HepG2 (cell line): ENCODE results near the gene VPS11. TPM values are rescaled to one million over a fixed set of nuclear protein-coding genes. Genes with fewer than 3 reads are reported as not detected.

Experiments
- DR1 ChIP-seq: sonication (generic); formaldehyde crosslinking; IDR thresholded peaks from 2 replicates; pipeline ENCODE4 v1.8.0; 2021; ENCODE audit warnings: mild to moderate bottlenecking, missing genetic modification reagents, inconsistent platforms
- HNF4A ChIP-seq: sonication (generic); formaldehyde crosslinking; IDR thresholded peaks from 2 replicates; pipeline ENCODE4 v1.4.0; 2020; ENCODE audit warnings: missing genetic modification reagents
- HNRNPLL ChIP-seq: fragments of 200-400 bp; formaldehyde crosslinking; IDR thresholded peaks from 2 replicates; pipeline ENCODE4 v1.6.1; 2017; ENCODE audit warnings: mild to moderate bottlenecking, low read depth, low read length; ENCODE audit not compliant: poor library complexity, severe bottlenecking
- MXI1 ChIP-seq: IDR thresholded peaks from 3 replicates; pipeline ENCODE4 v1.6.1; 2012; ENCODE audit warnings: low read depth, low read length, inconsistent platforms, borderline replicate concordance
- POLR2G ChIP-seq: fragments of 200-400 bp; formaldehyde crosslinking; IDR thresholded peaks from 2 replicates; pipeline ENCODE4 v1.6.1; 2018; ENCODE audit warnings: mild to moderate bottlenecking, low read depth, low read length, moderate library complexity
- PREB ChIP-seq: sonication (generic); formaldehyde crosslinking; IDR thresholded peaks from 2 replicates; pipeline ENCODE4 v1.4.0; 2020; ENCODE audit warnings: missing genetic modification reagents
- RAD21 ChIP-seq: fragments of 450-650 bp; formaldehyde crosslinking; IDR thresholded peaks from 2 replicates; pipeline ENCODE4 v1.5.0; 2020; ENCODE audit warnings: mild to moderate bottlenecking
- TBL1XR1 ChIP-seq: fragments of 150-350 bp; IDR thresholded peaks from 2 replicates; pipeline ENCODE4 v1.6.1; 2014; ENCODE audit warnings: borderline replicate concordance, low read length; ENCODE audit not compliant: partially characterized antibody
- TBX2 ChIP-seq: sonication (generic); formaldehyde crosslinking; IDR thresholded peaks from 2 replicates; pipeline ENCODE4 v1.5.0; 2020; ENCODE audit warnings: missing genetic modification reagents, mild to moderate bottlenecking, borderline replicate concordance
- TFE3 ChIP-seq: IDR thresholded peaks from 2 replicates; pipeline ENCODE4 v1.6.1; 2016
- XRCC5 ChIP-seq: fragments of 200-400 bp; formaldehyde crosslinking; optimal IDR thresholded peaks from 2 replicates; pipeline ENCODE3; 2017; ENCODE audit warnings: mild to moderate bottlenecking, low read length
- ZBTB25 ChIP-seq: IDR thresholded peaks from 2 replicates; pipeline ENCODE4 v1.6.1; 2018; ENCODE audit warnings: missing genetic modification reagents
- ZBTB7B ChIP-seq: sonication (generic); formaldehyde crosslinking; IDR thresholded peaks from 2 replicates; pipeline ENCODE4 v1.4.0; 2020; ENCODE audit warnings: missing genetic modification reagents
- ZIK1 ChIP-seq: sonication (generic); formaldehyde crosslinking; IDR thresholded peaks from 2 replicates; pipeline ENCODE4 v1.5.0; 2020; ENCODE audit warnings: mild to moderate bottlenecking, low read depth, missing genetic modification reagents, borderline replicate concordance
- ZNF180 ChIP-seq: sonication (generic); formaldehyde crosslinking; IDR thresholded peaks from 2 replicates; pipeline ENCODE4 v1.4.0; 2020; ENCODE audit warnings: low read depth, missing genetic modification reagents, borderline replicate concordance
- ZNF234 ChIP-seq: sonication (generic); formaldehyde crosslinking; conservative IDR thresholded peaks from 2 replicates; pipeline ENCODE4 v1.5.1; 2020; ENCODE audit warnings: mild to moderate bottlenecking, missing genetic modification reagents
- ZNF280B ChIP-seq: sonication (generic); formaldehyde crosslinking; IDR thresholded peaks from 2 replicates; pipeline ENCODE4 v1.5.0; 2020; ENCODE audit warnings: missing genetic modification reagents, mild to moderate bottlenecking, borderline replicate concordance
- ZNF326 ChIP-seq: sonication (generic); formaldehyde crosslinking; IDR thresholded peaks from 2 replicates; pipeline ENCODE4 v1.4.0; 2020; ENCODE audit warnings: missing genetic modification reagents, borderline replicate concordance
- ZNF354B ChIP-seq: sonication (generic); formaldehyde crosslinking; IDR thresholded peaks from 2 replicates; pipeline ENCODE4 v1.8.0; 2022; ENCODE audit warnings: mild to moderate bottlenecking, missing genetic modification reagents
- ZNF564 ChIP-seq: sonication (generic); formaldehyde crosslinking; IDR thresholded peaks from 2 replicates; pipeline ENCODE4 v1.8.1; 2023; ENCODE audit warnings: mild to moderate bottlenecking, missing genetic modification reagents
- ZNF639 ChIP-seq: conservative IDR thresholded peaks from 2 replicates; pipeline ENCODE4 v1.6.1; 2018; ENCODE audit warnings: missing genetic modification reagents
- ZNF672 ChIP-seq: sonication (generic); formaldehyde crosslinking; IDR thresholded peaks from 2 replicates; pipeline ENCODE4 v1.8.1; 2022; ENCODE audit warnings: missing genetic modification reagents
- ZNF773 ChIP-seq: sonication (generic); formaldehyde crosslinking; IDR thresholded peaks from 2 replicates; pipeline ENCODE4 v1.4.0; 2020; ENCODE audit warnings: missing genetic modification reagents, borderline replicate concordance
- polyA plus RNA-seq, 8 experiments: library from polyadenylated mRNA; depleted of rRNA in 3 of 8; stranded (reverse) in 7 of 8; unstranded in 1 of 8; fragments of >200 nt; fragmentation: Illumina TruSeq in 4 of 8; extraction: Trizol in 4 of 8; gene quantifications; 2 replicates each; pipeline versions ENCODE4 v1.2.1 to v1.2.3, GENCODE V29; 2011 to 2016; ENCODE audit warnings: low read depth in 4 of 8, missing spikeins in 1 of 8, mixed read lengths in 1 of 8; ENCODE audit not compliant: insufficient read depth in 1 of 8
- total RNA-seq, 5 experiments: library from RNA; depleted of rRNA; stranded (reverse); fragments of >200 nt; fragmentation: Illumina TruSeq; extraction: Trizol; gene quantifications; 2 replicates each; pipeline ENCODE4 v1.2.3, GENCODE V29; 2016; ENCODE audit warnings: low read depth in 1 of 5

Gene VPS11
- total and polyA plus RNA-seq, 2 of the 13 experiments (the other 11 are each of a cell fraction or from before 2014, with no cell fraction given) = 13.7 to 21.6 TPM

GRCh38 chr11:119057000-119057769 is 10.4 kb upstream of the VPS11 start, which contains the start of gene HYOU1 (continued):
- TF ChIP-seq TBL1XR1 = no peak
- TF ChIP-seq TFE3 = peak; percentile 41
- no peak for TF ChIP-seq ZNF773 (CRISPR knock-in tag)
- peak; percentile 45; the same call in 1 of the 2 replicates for TF ChIP-seq ZBTB7B (CRISPR knock-in tag)
- no peak for TF ChIP-seq ZNF354B (CRISPR knock-in tag)
- no peak for TF ChIP-seq DR1
- peak; percentile 82 for TF ChIP-seq HNRNPLL
- no peak for TF ChIP-seq ZNF180 (CRISPR knock-in tag)
- no peak for TF ChIP-seq ZNF672 (CRISPR knock-in tag)
- peak; percentile 99 for TF ChIP-seq ZBTB25 (CRISPR knock-in tag)
- no peak for TF ChIP-seq ZIK1 (CRISPR knock-in tag)
- no peak for TF ChIP-seq ZNF280B (CRISPR knock-in tag)
- TF ChIP-seq HNF4A = no peak
- peak; percentile 76; the same call in 1 of the 2 replicates for TF ChIP-seq ZNF564 (CRISPR knock-in tag)
- TF ChIP-seq PREB = no peak
- no peak for TF ChIP-seq ZNF326 (CRISPR knock-in tag)
- TF ChIP-seq MXI1 = peak; percentile 86; the same call in 1 of the 3 replicates
- TF ChIP-seq XRCC5 = peak; percentile 79
- peak; percentile 55 for TF ChIP-seq RAD21 (CRISPR knock-in tag)
- peak; percentile 81 for TF ChIP-seq POLR2G
- TF ChIP-seq TBX2 = peak; percentile 43; the same call in 1 of the 2 replicates
- peak; percentile 97 for TF ChIP-seq ZNF639
- no peak for TF ChIP-seq ZNF234 (CRISPR knock-in tag)
